Prostate gland (tissue), 2 donors: ENCODE results near the gene HS6ST3. TPM values are rescaled to one million over a fixed set of nuclear protein-coding genes. Genes with fewer than 3 reads are reported as not detected.
"Not testable (repeated sequence)": the region's sequence is repeated elsewhere in the genome, so short reads cannot be mapped to it uniquely, and the experiment has no call there.

ENCODE experiments used
- DNase-seq: peaks from one replicate; pipeline ENCODE4 v3.0.0-alpha.2; 2019; ENCODE audit warnings: low spot score
- H3K27ac ChIP-seq, 2 donors: fragments of 200-600 bp; sonication (generic); 2 replicates each; pipeline ENCODE4 v1.5.1; 2017 to 2019
- H3K27me3 ChIP-seq: fragments of 200-600 bp; sonication (generic); replicated peaks from 2 replicates; pipeline ENCODE4 v1.5.1; 2019; ENCODE audit not compliant: insufficient read depth
- H3K36me3 ChIP-seq, 2 donors: fragments of 200-600 bp; sonication (generic); 1 replicate in 1 of 2; 2 replicates in 1 of 2; pipeline versions ENCODE4 v1.5.1 to v1.8.1; 2017 to 2019
- H3K4me1 ChIP-seq: fragments of 200-600 bp; sonication (generic); replicated peaks from 2 replicates; pipeline ENCODE4 v1.5.1; 2019
- H3K4me3 ChIP-seq, 2 donors: fragments of 200-600 bp; sonication (generic); 2 replicates each; pipeline ENCODE4 v1.5.1; 2017 to 2019
- H3K9me3 ChIP-seq: fragments of 200-600 bp; sonication (generic); 2 replicates; pipeline ENCODE4 v1.5.1; 2017
- POLR2A ChIP-seq: fragments of 450-650 bp; IDR thresholded peaks from one replicate; pipeline ENCODE4 v1.6.1; 2016; ENCODE audit warnings: antibody characterized with exemption, mild to moderate bottlenecking
- POLR2AphosphoS5 ChIP-seq: sonication (generic); formaldehyde crosslinking; IDR thresholded peaks from one replicate; pipeline ENCODE4 v1.6.1; 2017; ENCODE audit warnings: antibody characterized with exemption
- WGBS: methylation state at CpG from one replicate; pipeline ENCODE4 v1.1.5; 2018; 5-methylcytosine and 5-hydroxymethylcytosine counted together
- intact Hi-C: fragments of 100-400 bp; cut with DNase I; formaldehyde crosslinking; loops from one replicate; pipeline ENCODE4 v1.14.2; 2022
- total RNA-seq, 2 donors: library from RNA; depleted of rRNA; stranded (reverse); fragments of >200 nt; gene quantifications; one replicate each; pipeline ENCODE4 v1.1.0, GENCODE V29; 2016
- TF ChIP-seq, protein P1 (sequence below), 4 experiments: fragments of 200-600 bp in 2 of 4; fragments of 450-650 bp in 2 of 4; sonication (generic) in 2 of 4; IDR thresholded peaks; 1 replicate in 3 of 4; 2 replicates in 1 of 4; pipeline ENCODE4 v1.5.1; 2016 to 2019; ENCODE audit warnings: antibody characterized with exemption in 4 of 4, mild to moderate bottlenecking in 2 of 4, moderate library complexity in 2 of 4

HS6ST3 gene
- total RNA-seq, 2 donors from 2014 or later = 0.97 to 1.0 TPM

DNA sequence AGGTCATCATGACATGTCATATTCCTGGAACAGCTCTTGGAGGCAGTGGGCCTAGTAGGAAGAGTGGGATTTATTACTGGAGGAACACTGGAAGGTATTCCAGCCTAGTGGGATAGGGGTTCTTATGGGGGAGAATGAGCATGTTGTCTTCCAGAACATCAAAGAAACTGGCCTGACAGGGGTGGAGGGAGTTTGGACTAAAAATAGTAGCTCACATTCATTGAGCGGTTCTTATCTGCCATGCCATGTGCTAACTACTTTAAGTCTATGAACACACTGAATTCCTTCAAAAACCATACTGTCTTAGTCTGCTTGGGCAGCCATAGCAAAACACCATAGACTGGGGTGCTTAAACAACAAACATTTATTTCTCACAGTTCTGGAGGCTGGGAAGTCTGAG is 413.6 kb downstream of the HS6ST3 start:
- H3K4me3 ChIP-seq = no peak overlapping the region
- no peak overlapping the region for H3K27ac ChIP-seq
- no peaks in the 10 kb centered on the region for H3K9me3 ChIP-seq
- no peak for TF ChIP-seq POLR2AphosphoS5
- no peak for TF ChIP-seq POLR2A
- no peak for DNase-seq
- intact Hi-C loops = no loop called here
- no peaks in the 10 kb centered on the region for H3K36me3 ChIP-seq
- no peaks in the 10 kb centered on the region for H3K4me1 ChIP-seq
- 96% methylated on average over 1 of the region's 1 CpG for WGBS
- H3K27me3 ChIP-seq = no peaks in the 10 kb centered on the region

DNA sequence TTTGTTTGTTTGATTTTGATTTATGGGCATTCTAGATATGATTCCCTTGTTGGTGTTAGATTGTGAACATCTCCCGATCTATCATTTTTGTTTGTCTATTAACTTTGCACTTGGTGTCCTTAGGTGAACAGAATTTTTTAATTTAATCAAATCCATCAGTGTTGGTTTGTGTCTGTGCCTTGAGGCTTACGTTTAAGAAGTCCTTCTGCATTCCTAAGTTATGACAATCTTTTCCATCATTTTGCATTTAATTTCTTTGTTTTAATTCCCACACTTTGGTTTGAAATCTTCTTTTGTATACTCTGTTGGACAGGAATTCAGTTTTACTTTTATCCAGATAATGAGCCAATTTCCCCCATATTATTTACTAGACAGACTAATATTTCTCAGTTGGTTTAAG is 421.7 kb downstream of the HS6ST3 start:
- Histone ChIP-seq H3K9me3 (no peaks in the 10 kb centered on the region), H3K4me1 (no peaks in the 10 kb centered on the region), H3K27me3 (no peaks in the 10 kb centered on the region), H3K36me3 (no peaks in the 10 kb centered on the region), H3K27ac (no peak overlapping the region), H3K4me3 (no peak overlapping the region)
- intact Hi-C loops = no loop called here
- no peak for DNase-seq
- TF ChIP-seq, protein P1, sequence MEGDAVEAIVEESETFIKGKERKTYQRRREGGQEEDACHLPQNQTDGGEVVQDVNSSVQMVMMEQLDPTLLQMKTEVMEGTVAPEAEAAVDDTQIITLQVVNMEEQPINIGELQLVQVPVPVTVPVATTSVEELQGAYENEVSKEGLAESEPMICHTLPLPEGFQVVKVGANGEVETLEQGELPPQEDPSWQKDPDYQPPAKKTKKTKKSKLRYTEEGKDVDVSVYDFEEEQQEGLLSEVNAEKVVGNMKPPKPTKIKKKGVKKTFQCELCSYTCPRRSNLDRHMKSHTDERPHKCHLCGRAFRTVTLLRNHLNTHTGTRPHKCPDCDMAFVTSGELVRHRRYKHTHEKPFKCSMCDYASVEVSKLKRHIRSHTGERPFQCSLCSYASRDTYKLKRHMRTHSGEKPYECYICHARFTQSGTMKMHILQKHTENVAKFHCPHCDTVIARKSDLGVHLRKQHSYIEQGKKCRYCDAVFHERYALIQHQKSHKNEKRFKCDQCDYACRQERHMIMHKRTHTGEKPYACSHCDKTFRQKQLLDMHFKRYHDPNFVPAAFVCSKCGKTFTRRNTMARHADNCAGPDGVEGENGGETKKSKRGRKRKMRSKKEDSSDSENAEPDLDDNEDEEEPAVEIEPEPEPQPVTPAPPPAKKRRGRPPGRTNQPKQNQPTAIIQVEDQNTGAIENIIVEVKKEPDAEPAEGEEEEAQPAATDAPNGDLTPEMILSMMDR (IDR thresholded peaks at IDR 0.05) = no peak
- no peak for TF ChIP-seq POLR2AphosphoS5
- TF ChIP-seq POLR2A = no peak
- 72% methylated on average over 2 of the region's 2 CpGs for WGBS

DNA sequence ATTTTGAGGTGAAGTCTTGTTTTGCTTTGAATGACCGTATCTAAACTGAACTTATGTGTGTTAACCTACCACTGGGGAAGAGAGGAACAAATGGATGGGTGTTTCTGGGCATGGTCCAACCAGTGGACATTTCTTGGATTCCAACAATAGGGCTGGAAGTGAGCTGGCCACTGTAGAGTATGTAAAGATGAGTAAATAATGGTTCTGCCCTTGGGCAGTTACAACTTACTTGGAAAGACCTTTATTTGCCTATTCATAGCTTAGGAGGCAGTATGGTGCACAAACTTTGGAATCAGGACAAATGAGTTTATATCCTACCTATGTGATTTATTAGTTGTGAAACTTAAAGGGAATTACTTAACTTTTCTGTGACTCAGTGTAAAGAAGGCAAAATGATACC is 429.5 kb downstream of the HS6ST3 start:
- no peak for TF ChIP-seq POLR2A
- no peak for TF ChIP-seq POLR2AphosphoS5
- TF ChIP-seq, protein P1 (IDR thresholded peaks at IDR 0.05) = no peak
- 75% methylated on average over 1 of the region's 1 CpG for WGBS
- Histone ChIP-seq H3K4me3 (no peak overlapping the region), H3K27me3 (no peaks in the 10 kb centered on the region), H3K4me1 (no peaks in the 10 kb centered on the region), H3K27ac (no peak overlapping the region), H3K9me3 (no peaks in the 10 kb centered on the region), H3K36me3 (no peaks in the 10 kb centered on the region)
- no peak for DNase-seq
- intact Hi-C loops = no loop called here

DNA sequence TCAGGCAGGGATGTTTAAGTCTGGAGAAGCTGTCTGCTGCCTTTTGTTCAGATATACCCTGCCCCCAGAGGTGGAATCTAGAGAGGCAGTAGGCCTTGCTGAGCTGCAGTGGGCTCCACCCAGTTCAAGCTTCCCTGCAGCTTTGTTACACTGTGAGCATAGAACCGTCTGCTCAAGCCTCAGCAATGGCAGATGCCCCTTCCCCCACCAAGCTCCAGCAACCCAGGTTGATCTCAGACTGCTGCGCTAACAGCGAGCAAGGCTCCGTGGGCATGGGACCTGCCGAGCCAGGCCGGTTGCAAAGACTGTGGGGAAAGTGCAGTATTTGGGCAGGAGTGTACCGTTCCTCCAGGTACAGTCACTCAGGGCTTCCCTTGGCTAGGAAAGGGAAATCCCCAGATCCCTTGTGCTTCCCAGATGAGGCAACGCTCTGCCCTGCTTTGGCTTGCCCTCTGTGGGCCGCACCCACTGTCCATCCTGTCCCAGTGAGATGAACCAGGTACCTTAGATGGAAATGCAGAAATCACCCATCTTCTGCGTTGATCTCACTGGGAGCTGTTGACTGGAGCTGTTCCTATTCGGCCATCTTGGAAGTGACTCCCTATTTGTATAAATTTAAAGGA is 434.6 kb downstream of the HS6ST3 start:
- intact Hi-C loops, DNase-seq, H3K9me3 ChIP-seq, H3K36me3 ChIP-seq, H3K4me1 ChIP-seq, H3K27me3 ChIP-seq, H3K4me3 ChIP-seq, H3K27ac ChIP-seq: not testable (repeated sequence)
- 93% methylated on average over 10 of the region's 11 CpGs for WGBS

DNA sequence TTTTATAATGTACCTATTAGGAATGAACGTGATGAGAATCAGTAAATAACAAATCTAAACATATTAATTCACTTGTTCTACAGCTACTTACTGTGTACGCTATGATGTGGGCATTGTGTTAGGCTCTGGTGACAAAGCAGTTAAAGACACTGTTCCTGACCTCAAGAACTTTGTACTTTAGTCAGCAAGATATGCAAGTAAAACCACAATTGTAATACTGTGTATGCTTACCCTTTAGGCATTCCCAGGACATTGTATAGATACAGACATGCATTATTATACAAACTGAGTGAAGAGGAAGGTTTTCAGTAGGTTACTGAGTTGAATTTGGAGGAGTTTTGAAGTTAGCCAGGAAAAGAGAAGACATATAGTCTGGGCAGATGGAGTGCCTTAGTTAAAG is 435.8 kb downstream of the HS6ST3 start:
- H3K27ac ChIP-seq = no peak overlapping the region
- intact Hi-C loops = no loop called here
- H3K27me3 ChIP-seq = no peaks in the 10 kb centered on the region
- WGBS = 64% methylated on average over 2 of the region's 2 CpGs
- no peaks in the 10 kb centered on the region for H3K36me3 ChIP-seq
- TF ChIP-seq, protein P1 (IDR thresholded peaks at IDR 0.05) = no peak
- TF ChIP-seq POLR2AphosphoS5 (no peak), POLR2A (no peak)
- DNase-seq = no peak
- no peaks in the 10 kb centered on the region for H3K9me3 ChIP-seq
- H3K4me3 ChIP-seq = no peak overlapping the region
- H3K4me1 ChIP-seq = no peaks in the 10 kb centered on the region

DNA sequence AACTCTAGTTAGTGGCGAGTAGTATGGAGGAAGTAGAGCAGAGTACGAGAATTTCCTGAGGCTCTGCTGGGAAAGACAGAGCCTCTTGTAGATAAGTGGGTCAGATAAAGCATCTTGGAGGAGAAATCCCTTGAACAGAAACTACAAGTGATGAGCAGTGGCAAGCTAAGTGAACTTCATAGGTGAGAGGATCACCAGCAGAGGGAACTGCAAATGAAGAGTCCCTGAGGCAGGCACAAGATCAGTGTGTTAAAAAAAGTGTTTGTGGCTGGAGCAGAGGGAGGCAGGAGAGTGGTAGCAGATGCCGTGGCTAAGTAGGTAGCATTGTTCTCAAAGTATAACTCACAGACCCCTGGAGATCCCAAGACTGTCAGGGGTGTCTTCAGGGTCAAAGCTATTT is 437.6 kb downstream of the HS6ST3 start:
- intact Hi-C loops = no loop called here
- no peak for DNase-seq
- H3K9me3 ChIP-seq = no peaks in the 10 kb centered on the region
- no peak overlapping the region for H3K27ac ChIP-seq
- TF ChIP-seq, protein P1 (IDR thresholded peaks at IDR 0.05) = no peak
- TF ChIP-seq POLR2A (no peak), POLR2AphosphoS5 (no peak)
- WGBS = 44% methylated on average over 3 of the region's 3 CpGs
- H3K36me3 ChIP-seq = no peaks in the 10 kb centered on the region
- H3K4me1 ChIP-seq = no peaks in the 10 kb centered on the region
- H3K27me3 ChIP-seq = no peaks in the 10 kb centered on the region
- no peak overlapping the region for H3K4me3 ChIP-seq
